Suppressor macrophage treated with lipopolysaccharide for 4 hours (primary cell): Measurements from ENCODE around the gene GRIN2A.

Source experiments
- DNase-seq: peaks from one replicate; pipeline ENCODE4 v3.0.0-alpha.2; 2020

Gene GRIN2A

GRCh38 chr16:10026593-10026992 lies 155.6 kb downstream of the GRIN2A start:
- no peak for DNase-seq

- DNase-seq: no peak
These were observed 160.1 kb downstream of the GRIN2A start for GRCh38 chr16:10022098-10022497.

- DNase-seq: no peak
These were observed 161.4 kb downstream of the GRIN2A start for GRCh38 chr16:10020866-10021265.

GRCh38 chr16:10016752-10017151 lies 165.5 kb downstream of the GRIN2A start:
- DNase-seq: no peak

GRCh38 chr16:10015397-10015796 lies 166.8 kb downstream of the GRIN2A start:
- no peak for DNase-seq

- no peak for DNase-seq
These were observed 168.5 kb downstream of the GRIN2A start for GRCh38 chr16:10013774-10014173.

GRCh38 chr16:10013364-10013763 lies 168.9 kb downstream of the GRIN2A start:
- no peak for DNase-seq

GRCh38 chr16:10009684-10010083 lies 172.5 kb downstream of the GRIN2A start:
- DNase-seq: no peak

- DNase-seq: no peak
These were observed 178.7 kb downstream of the GRIN2A start for GRCh38 chr16:10003486-10003885.

GRCh38 chr16:10001258-10001775 lies 180.9 kb downstream of the GRIN2A start:
- DNase-seq: no peak

- no peak for DNase-seq
These were observed 186.0 kb downstream of the GRIN2A start for GRCh38 chr16:9996221-9996620.

GRCh38 chr16:9992441-9992840 lies 189.8 kb downstream of the GRIN2A start:
- DNase-seq: no peak

- no peak for DNase-seq
These were observed 201.2 kb downstream of the GRIN2A start for GRCh38 chr16:9980981-9981380.

- no peak for DNase-seq
These were observed 204.0 kb downstream of the GRIN2A start for GRCh38 chr16:9978160-9978725.

GRCh38 chr16:9977333-9977897 lies 204.8 kb downstream of the GRIN2A start:
- no peak for DNase-seq

- DNase-seq: no peak
These were observed 205.6 kb downstream of the GRIN2A start for GRCh38 chr16:9976601-9977000.

GRCh38 chr16:9971907-9972306 lies 210.3 kb downstream of the GRIN2A start:
- DNase-seq: no peak

GRCh38 chr16:9970796-9971195 lies 211.4 kb downstream of the GRIN2A start:
- DNase-seq: no peak

- DNase-seq: no peak
These were observed 212.0 kb downstream of the GRIN2A start for GRCh38 chr16:9970244-9970643.

GRCh38 chr16:9969580-9969979 lies 212.6 kb downstream of the GRIN2A start:
- DNase-seq: no peak

GRCh38 chr16:9966569-9967157 lies 215.6 kb downstream of the GRIN2A start:
- DNase-seq: peak; percentile 1

GRCh38 chr16:9965079-9965478 lies 217.1 kb downstream of the GRIN2A start:
- no peak for DNase-seq

GRCh38 chr16:9964426-9964825 lies 217.8 kb downstream of the GRIN2A start:
- DNase-seq: no peak

- DNase-seq: no peak
These were observed 224.8 kb downstream of the GRIN2A start for GRCh38 chr16:9957433-9957832.

- no peak for DNase-seq
These were observed 225.2 kb downstream of the GRIN2A start for GRCh38 chr16:9957002-9957401.
